Cardiac fibroblast (primary cell): ENCODE data around the gene RELN.
"Not testable (repeated sequence)": the region's sequence is repeated elsewhere in the genome, so short reads cannot be mapped to it uniquely, and the experiment has no call there.

Source experiments
- DNase-seq, 2 donors: peaks; one replicate each; pipeline versions ENCODE4 v3.0.0 to v3.0.0-alpha.2; 2010; ENCODE audit warnings: low read depth in 2 of 2
- H3K4me3 ChIP-seq, 2 donors: replicated peaks in 1 of 2; 1 replicate in 1 of 2; 2 replicates in 1 of 2; pipeline ENCODE4 v1.5.1; 2011; ENCODE audit warnings: low read depth in 2 of 2, low read length in 2 of 2, mild to moderate bottlenecking in 2 of 2, moderate library complexity in 1 of 2
- TF ChIP-seq, protein P1 (sequence below): IDR thresholded peaks from one replicate; pipeline ENCODE4 v1.5.1; 2011; ENCODE audit warnings: low read depth, mild to moderate bottlenecking, low read length, inconsistent platforms

The RELN gene

GRCh38 chr7:103524042-103524907, 465.2 kb downstream of the RELN start:
- H3K4me3 ChIP-seq = no peak overlapping the region
- TF ChIP-seq, protein P1, sequence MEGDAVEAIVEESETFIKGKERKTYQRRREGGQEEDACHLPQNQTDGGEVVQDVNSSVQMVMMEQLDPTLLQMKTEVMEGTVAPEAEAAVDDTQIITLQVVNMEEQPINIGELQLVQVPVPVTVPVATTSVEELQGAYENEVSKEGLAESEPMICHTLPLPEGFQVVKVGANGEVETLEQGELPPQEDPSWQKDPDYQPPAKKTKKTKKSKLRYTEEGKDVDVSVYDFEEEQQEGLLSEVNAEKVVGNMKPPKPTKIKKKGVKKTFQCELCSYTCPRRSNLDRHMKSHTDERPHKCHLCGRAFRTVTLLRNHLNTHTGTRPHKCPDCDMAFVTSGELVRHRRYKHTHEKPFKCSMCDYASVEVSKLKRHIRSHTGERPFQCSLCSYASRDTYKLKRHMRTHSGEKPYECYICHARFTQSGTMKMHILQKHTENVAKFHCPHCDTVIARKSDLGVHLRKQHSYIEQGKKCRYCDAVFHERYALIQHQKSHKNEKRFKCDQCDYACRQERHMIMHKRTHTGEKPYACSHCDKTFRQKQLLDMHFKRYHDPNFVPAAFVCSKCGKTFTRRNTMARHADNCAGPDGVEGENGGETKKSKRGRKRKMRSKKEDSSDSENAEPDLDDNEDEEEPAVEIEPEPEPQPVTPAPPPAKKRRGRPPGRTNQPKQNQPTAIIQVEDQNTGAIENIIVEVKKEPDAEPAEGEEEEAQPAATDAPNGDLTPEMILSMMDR = peak; percentile 31
- peak; percentile 52 to 63 for DNase-seq

DNA sequence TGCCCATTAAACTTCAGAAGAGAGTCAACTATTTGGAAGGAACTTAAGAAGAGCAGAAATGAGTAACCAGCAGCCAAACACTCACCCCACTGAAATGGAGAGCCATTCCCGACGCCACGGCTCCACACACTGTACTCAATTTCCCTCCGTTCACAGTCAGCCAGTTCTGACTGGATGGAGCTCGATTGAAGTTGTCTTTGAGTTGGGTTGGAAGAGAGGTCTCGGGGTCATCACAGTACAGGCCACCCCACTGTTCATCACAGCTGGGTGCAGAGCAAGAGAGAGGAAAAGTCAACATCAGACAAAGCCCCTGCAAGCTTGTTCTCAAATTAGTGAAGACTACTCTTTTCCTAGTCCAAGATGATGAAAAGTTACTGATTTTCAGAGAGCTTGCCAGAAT, 467.5 kb downstream of the RELN start:
- TF ChIP-seq, protein P1 = no peak

DNA sequence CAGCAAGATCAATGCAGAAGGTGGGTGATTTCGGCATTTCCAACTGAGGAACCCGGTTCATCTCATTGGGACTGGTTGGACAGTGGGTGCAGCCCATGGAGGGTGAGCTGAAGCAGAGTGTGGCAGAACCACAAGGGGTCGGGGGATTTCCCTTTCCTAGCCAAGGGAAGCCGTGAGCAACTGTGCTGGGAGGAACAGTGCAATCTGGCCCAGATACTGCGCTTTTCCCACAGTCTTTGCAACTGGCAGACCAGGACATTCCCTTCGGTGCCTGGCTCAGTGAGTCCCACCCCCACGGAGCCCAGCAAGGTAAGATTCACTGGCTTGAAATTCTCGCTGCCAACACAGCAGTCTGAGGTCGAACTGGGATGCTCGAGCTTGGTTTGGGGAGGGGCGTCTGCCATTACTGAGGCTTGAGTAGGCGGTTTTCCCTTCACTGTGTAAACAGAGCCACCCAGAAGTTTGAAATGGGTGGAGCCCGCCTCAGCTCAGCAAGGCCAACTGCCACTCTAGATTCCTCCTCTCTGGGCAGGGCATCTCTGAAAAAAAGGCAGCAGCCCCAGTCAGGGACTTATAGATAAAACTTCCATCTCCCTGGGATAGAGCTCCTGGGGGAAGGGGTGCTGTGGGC, 484.8 kb downstream of the RELN start:
- H3K4me3 ChIP-seq = no peak overlapping the region
- DNase-seq = no peak
- TF ChIP-seq, protein P1 = no peak

More for the DNA sequence above, 467.5 kb downstream of the RELN start:
- H3K4me3 ChIP-seq = no peak overlapping the region
- no peak for DNase-seq

GRCh38 chr7:103501206-103501605, 488.3 kb downstream of the RELN start:
- no peak overlapping the region for H3K4me3 ChIP-seq
- TF ChIP-seq, protein P1 = no peak
- DNase-seq = no peak

- TF ChIP-seq, protein P1 = no peak
- DNase-seq = peak in 1 of 2 donors; percentile 80
- H3K4me3 ChIP-seq = no peak overlapping the region
Measured at GRCh38 chr7:103499976-103500375, 489.5 kb downstream of the RELN start.

GRCh38 chr7:103487419-103487818, 502.0 kb downstream of the RELN start:
- TF ChIP-seq, protein P1 = no peak
- H3K4me3 ChIP-seq = no peak overlapping the region

DNA sequence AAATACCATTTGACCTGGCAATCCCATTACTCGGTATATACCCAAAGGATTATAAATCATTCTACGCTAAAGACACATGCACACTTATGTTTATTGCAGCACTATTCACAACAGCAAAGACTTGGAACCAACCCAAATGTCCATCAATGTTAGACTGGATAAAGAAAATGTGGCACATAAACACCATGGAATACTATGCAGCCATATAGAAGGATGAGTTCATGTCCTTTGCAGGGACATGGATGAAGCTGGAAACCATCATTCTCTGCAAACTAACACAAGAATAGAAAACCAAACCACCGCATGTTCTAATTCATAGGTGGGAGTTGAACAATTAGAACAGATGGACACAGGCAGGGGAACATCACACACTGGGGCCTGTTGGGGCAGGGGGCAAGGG, 502.6 kb downstream of the RELN start:
- DNase-seq, H3K4me3 ChIP-seq: not testable (repeated sequence)

More at GRCh38 chr7:103487419-103487818, 502.0 kb downstream of the RELN start:
- DNase-seq = no peak
